CD14-positive monocyte (primary cell): ENCODE data around the gene PRKAR1B. TPM values are rescaled to one million over a fixed set of nuclear protein-coding genes. Genes with fewer than 3 reads are reported as not detected.

Source experiments
- DNase-seq, 3 donors: peaks; one replicate each; pipeline ENCODE4 v3.0.0-alpha.2; 2011 to 2022
- H2AFZ ChIP-seq: 2 replicates; pipeline ENCODE4 v1.6.0; 2012; ENCODE audit warnings: mild to moderate bottlenecking, low read depth, low read length, inconsistent platforms; ENCODE audit not compliant: insufficient read depth, poor library complexity, severe bottlenecking
- H3K27ac ChIP-seq, 2 donors: 1 replicate in 1 of 2; 2 replicates in 1 of 2; pipeline ENCODE4 v1.5.1; 2012 to 2013; ENCODE audit warnings: low read length in 2 of 2, control low read depth in 1 of 2, inconsistent platforms in 1 of 2, low read depth in 1 of 2, mild to moderate bottlenecking in 1 of 2
- H3K27me3 ChIP-seq, 2 donors: one replicate each; pipeline versions ENCODE4 v1.6.0 to v1.6.1; 2011 to 2013; ENCODE audit warnings: low read length in 2 of 2; ENCODE audit not compliant: control insufficient read depth in 2 of 2, insufficient read depth in 2 of 2
- H3K36me3 ChIP-seq, 2 donors: replicated peaks in 1 of 2; 1 replicate in 1 of 2; 2 replicates in 1 of 2; pipeline versions ENCODE4 v1.5.1 to v1.6.1; 2012 to 2013; ENCODE audit warnings: low read length in 2 of 2, control low read depth in 1 of 2, inconsistent platforms in 1 of 2, mild to moderate bottlenecking in 1 of 2; ENCODE audit not compliant: insufficient read depth in 2 of 2, control insufficient read depth in 1 of 2
- H3K4me1 ChIP-seq, 2 donors: 1 replicate in 1 of 2; 2 replicates in 1 of 2; pipeline versions ENCODE4 v1.5.1 to v1.6.1; 2012 to 2013; ENCODE audit warnings: low read length in 2 of 2, control low read depth in 1 of 2, inconsistent platforms in 1 of 2, mild to moderate bottlenecking in 1 of 2, moderate library complexity in 1 of 2; ENCODE audit not compliant: insufficient read depth in 2 of 2, control insufficient read depth in 1 of 2
- H3K4me2 ChIP-seq: replicated peaks from 2 replicates; pipeline ENCODE3; 2012; ENCODE audit warnings: low read length, moderate library complexity, mild to moderate bottlenecking; ENCODE audit not compliant: poor library complexity, severe bottlenecking; ENCODE audit errors: extremely low read depth
- H3K4me3 ChIP-seq, 3 experiments: fragments of 200-600 bp in 1 of 3; sonication (generic) in 1 of 3; replicated peaks in 1 of 3; 1 replicate in 2 of 3; 2 replicates in 1 of 3; pipeline ENCODE4 v1.5.1; 2011 to 2013; ENCODE audit warnings: low read length in 3 of 3, mild to moderate bottlenecking in 3 of 3, control low read depth in 2 of 3, low read depth in 2 of 3, inconsistent platforms in 1 of 3, moderate library complexity in 1 of 3
- H3K79me2 ChIP-seq: 2 replicates; pipeline ENCODE4 v1.6.0; 2012; ENCODE audit warnings: mild to moderate bottlenecking, control low read depth, inconsistent platforms, low read length, moderate library complexity; ENCODE audit not compliant: insufficient read depth
- H3K9ac ChIP-seq: 2 replicates; pipeline ENCODE4 v1.6.0; 2017; ENCODE audit warnings: low read length, mild to moderate bottlenecking; ENCODE audit not compliant: insufficient read depth, poor library complexity, severe bottlenecking
- H3K9me3 ChIP-seq, 2 donors: replicated peaks in 1 of 2; 1 replicate in 1 of 2; 2 replicates in 1 of 2; pipeline versions ENCODE4 v1.5.1 to v1.6.1; 2012 to 2013; ENCODE audit warnings: low read length in 2 of 2, control low read depth in 1 of 2; ENCODE audit not compliant: control insufficient read depth in 1 of 2, insufficient read depth in 1 of 2
- H4K20me1 ChIP-seq: 2 replicates; pipeline ENCODE4 v1.6.0; 2012; ENCODE audit warnings: mild to moderate bottlenecking, low read length, control low read depth, moderate library complexity; ENCODE audit not compliant: insufficient read depth
- H3K27ac Mint-ChIP-seq, 7 donors: one replicate each; pipeline ENCODE4 v1.8.0; 2020; ENCODE audit warnings: mild to moderate bottlenecking in 7 of 7, mixed read lengths in 7 of 7, moderate library complexity in 6 of 7, inconsistent platforms in 2 of 7
- H3K27me3 Mint-ChIP-seq, 3 donors: one replicate each; pipeline ENCODE4 v1.8.0; 2021 to 2022; ENCODE audit warnings: low read depth in 3 of 3, mild to moderate bottlenecking in 3 of 3, mixed read lengths in 3 of 3, moderate library complexity in 3 of 3, inconsistent platforms in 1 of 3
- H3K36me3 Mint-ChIP-seq, 2 donors: one replicate each; pipeline ENCODE4 v1.8.0; 2020; ENCODE audit warnings: mixed read lengths in 2 of 2, inconsistent platforms in 1 of 2, mild to moderate bottlenecking in 1 of 2
- H3K4me1 Mint-ChIP-seq: one replicate; pipeline ENCODE4 v1.8.0; 2020; ENCODE audit warnings: mild to moderate bottlenecking, mixed read lengths
- H3K4me3 Mint-ChIP-seq, 2 donors: one replicate each; pipeline ENCODE4 v1.8.0; 2020; ENCODE audit warnings: mild to moderate bottlenecking in 2 of 2, mixed read lengths in 2 of 2, moderate library complexity in 1 of 2
- H3K9me3 Mint-ChIP-seq, 7 donors: one replicate each; pipeline ENCODE4 v1.8.0; 2020 to 2022; ENCODE audit warnings: mixed read lengths in 7 of 7, mild to moderate bottlenecking in 6 of 7, moderate library complexity in 6 of 7, inconsistent platforms in 2 of 7
- CTCF ChIP-seq: fragments of 200-600 bp; IDR thresholded peaks from one replicate; pipeline ENCODE4 v1.8.0; 2022; ENCODE audit warnings: antibody characterized with exemption, mild to moderate bottlenecking
- WGBS: methylation state at CpG from one replicate; pipeline ENCODE4 v1.1.5; 2013; ENCODE audit warnings: missing lambda C conversion rate; ENCODE audit not compliant: insufficient coverage; 5-methylcytosine and 5-hydroxymethylcytosine counted together
- intact Hi-C, 2 donors: fragments of 100-400 bp; cut with micrococcal nuclease; formaldehyde crosslinking; loops; one replicate each; pipeline versions ENCODE4 v1.15.0 to v1.15.1; 2023
- polyA plus RNA-seq, 3 donors: library from polyadenylated mRNA; depleted of rRNA in 1 of 3; unstranded in 2 of 3; stranded (reverse) in 1 of 3; fragments of 300-500 nt in 2 of 3; fragments of >200 nt in 1 of 3; fragmentation: Illumina TruSeq in 2 of 3; gene quantifications; 1 replicate in 2 of 3; 2 replicates in 1 of 3; pipeline ENCODE4 v1.2.3, GENCODE V29; 2012 to 2021

Gene PRKAR1B
- polyA plus RNA-seq, 3 donors, result 0.94 to 2.1 (median 1.1) TPM

DNA sequence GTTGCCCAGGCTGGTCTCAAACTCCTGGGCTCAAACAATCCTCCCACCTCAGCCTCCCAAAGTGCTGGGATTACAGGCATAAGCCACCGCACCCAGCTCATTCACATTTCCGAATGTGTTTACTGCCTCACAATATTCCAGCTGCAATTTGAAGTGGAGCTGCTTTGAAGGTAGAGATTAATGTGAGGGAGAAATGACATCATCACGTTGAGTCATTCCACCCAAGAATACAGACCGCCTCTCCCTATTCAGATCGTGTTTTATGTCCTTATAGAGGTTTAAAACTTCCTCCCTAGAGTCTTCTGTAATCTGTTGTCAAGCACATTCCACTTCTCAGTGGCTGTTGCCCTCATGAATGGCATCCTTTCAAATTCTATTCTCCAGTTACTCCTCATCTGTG lies 107.0 kb downstream of the PRKAR1B start:
- no CpG with 5 or more reads among the region's 5 CpGs for WGBS
- H3K4me3 Mint-ChIP-seq, result no peak overlapping the region
- no peak for DNase-seq

DNA sequence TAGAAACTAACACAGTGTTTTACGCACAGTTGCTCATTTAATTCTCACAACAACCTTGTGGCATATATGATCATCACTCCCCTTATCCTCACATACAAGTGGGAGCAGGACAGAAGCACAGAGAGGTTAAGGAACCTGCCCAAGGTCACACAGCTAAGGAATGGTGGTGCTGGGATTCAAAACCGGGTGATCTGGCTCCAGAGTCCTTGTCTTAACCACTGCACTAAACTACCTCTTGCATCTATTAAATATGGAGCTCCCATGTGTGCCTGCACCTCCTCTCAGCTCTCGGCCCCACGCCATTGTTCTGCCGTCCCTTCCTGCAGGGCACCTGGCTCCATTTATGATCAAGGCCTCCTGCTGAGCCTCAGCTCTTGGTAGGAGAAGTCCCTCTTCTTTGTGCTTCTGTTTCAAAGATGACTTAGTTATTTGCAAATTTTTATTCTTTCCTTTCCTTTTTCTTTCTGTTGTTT lies 107.7 kb downstream of the PRKAR1B start:
- no peaks in the 10 kb centered on the region for H3K79me2 ChIP-seq
- H3K27ac ChIP-seq, result peak overlapping the region in 1 of 2 donors; percentile 51
- no peaks in the 10 kb centered on the region for H3K27me3 ChIP-seq
- H3K4me3 ChIP-seq, result no peak overlapping the region
- Mint-ChIP-seq H3K27me3 (peaks cover 0 to 2% (median 1%) of the 10 kb centered on the region in 3 donors), H3K9me3 (peaks cover 24 to 52% (median 47%) of the 10 kb centered on the region in 7 donors), H3K27ac (peak overlapping the region in 4 of 7 donors; percentile 54 to 66 (median 56)), H3K4me1 (peaks cover 23% of the 10 kb centered on the region), H3K4me3 (no peak overlapping the region), H3K36me3 (peaks cover 0 to 6% of the 10 kb centered on the region in 2 donors)
- intact Hi-C loops, result no loop called here
- WGBS, result 100% methylated on average over 2 of the region's 5 CpGs
- TF ChIP-seq CTCF, result no peak
- no peak overlapping the region for H3K9ac ChIP-seq
- no peak overlapping the region for H2AFZ ChIP-seq
- DNase-seq, result no peak
- peaks cover 16 to 22% of the 10 kb centered on the region in 2 donors for H3K4me1 ChIP-seq
- H3K4me2 ChIP-seq, result no peak overlapping the region
- H3K36me3 ChIP-seq, result no peaks in the 10 kb centered on the region
- no peaks in the 10 kb centered on the region for H4K20me1 ChIP-seq
- peaks cover 36% of the 10 kb centered on the region in 2 donors for H3K9me3 ChIP-seq

More for the DNA sequence above, 107.0 kb downstream of the PRKAR1B start:
- Mint-ChIP-seq H3K4me1 (peaks cover 23% of the 10 kb centered on the region), H3K27me3 (peaks cover 0 to 2% (median 1%) of the 10 kb centered on the region in 3 donors), H3K36me3 (peaks cover 0 to 6% of the 10 kb centered on the region in 2 donors), H3K27ac (peak overlapping the region in 3 of 7 donors; percentile 33 to 56 (median 40)), H3K9me3 (peaks cover 29 to 58% (median 50%) of the 10 kb centered on the region in 7 donors)
- no peak overlapping the region for H3K4me2 ChIP-seq
- no peak overlapping the region for H3K9ac ChIP-seq
- peaks cover 36% of the 10 kb centered on the region in 2 donors for H3K9me3 ChIP-seq
- H3K36me3 ChIP-seq, result no peaks in the 10 kb centered on the region
- H3K79me2 ChIP-seq, result no peaks in the 10 kb centered on the region
- H4K20me1 ChIP-seq, result no peaks in the 10 kb centered on the region
- no peak for TF ChIP-seq CTCF
- no peak overlapping the region for H3K27ac ChIP-seq
- peaks cover 16 to 22% of the 10 kb centered on the region in 2 donors for H3K4me1 ChIP-seq
- H3K4me3 ChIP-seq, result no peak overlapping the region
- no peak overlapping the region for H2AFZ ChIP-seq
- H3K27me3 ChIP-seq, result no peaks in the 10 kb centered on the region
- intact Hi-C loops, result no loop called here
